Kidney (tissue), 14 donors: ENCODE data around the gene GMPR. TPM values are rescaled to one million over a fixed set of nuclear protein-coding genes. Genes with fewer than 3 reads are reported as not detected.

Experiments used
- DNase-seq, 5 donors: peaks; one replicate each; pipeline ENCODE4 v3.0.0-alpha.2; 2013 to 2020
- FAIRE-seq: peaks from 2 replicates; lab custom pipeline; 2012; peaks lifted over from hg19 to GRCh38; lab: Jason Lieb, UNC
- H3K27ac ChIP-seq, 2 donors: one replicate each; pipeline ENCODE4 v1.7.0; 2013; ENCODE audit warnings: low read depth in 2 of 2, low read length in 2 of 2, inconsistent platforms in 1 of 2
- H3K27me3 ChIP-seq: one replicate; pipeline ENCODE4 v1.7.1; 2013; ENCODE audit warnings: low read length, inconsistent platforms; ENCODE audit not compliant: control insufficient read depth, insufficient read depth
- H3K36me3 ChIP-seq, 3 donors: one replicate each; pipeline versions ENCODE4 v1.7.0 to v1.7.1; 2013; ENCODE audit warnings: low read length in 3 of 3, control low read depth in 1 of 3, inconsistent platforms in 1 of 3; ENCODE audit not compliant: insufficient read depth in 3 of 3, control insufficient read depth in 2 of 3
- H3K4me1 ChIP-seq, 3 donors: one replicate each; pipeline versions ENCODE4 v1.7.0 to v1.7.1; 2013; ENCODE audit warnings: low read length in 3 of 3, inconsistent platforms in 1 of 3, low read depth in 1 of 3; ENCODE audit not compliant: control insufficient read depth in 2 of 3, insufficient read depth in 2 of 3
- H3K4me3 ChIP-seq, 3 donors: one replicate each; pipeline versions ENCODE4 v1.7.0 to v1.8.1; 2013; ENCODE audit warnings: low read length in 3 of 3, control low read depth in 1 of 3, inconsistent platforms in 1 of 3
- H3K9ac ChIP-seq, 3 donors: one replicate each; pipeline versions ENCODE4 v1.7.0 to v1.7.1; 2013; ENCODE audit warnings: low read length in 3 of 3, control low read depth in 1 of 3, inconsistent platforms in 1 of 3
- H3K9me3 ChIP-seq, 3 donors: one replicate each; pipeline versions ENCODE4 v1.7.0 to v1.7.1; 2013; ENCODE audit warnings: low read length in 3 of 3, control low read depth in 1 of 3, inconsistent platforms in 1 of 3; ENCODE audit not compliant: control insufficient read depth in 2 of 3, insufficient read depth in 1 of 3
- intact Hi-C: fragments of 100-400 bp; cut with DNase I; formaldehyde crosslinking; loops from one replicate; pipeline ENCODE4 v1.11.1; 2022
- polyA plus RNA-seq: library from polyadenylated mRNA; stranded (reverse); fragments of 350-450 nt; fragmentation: Illumina TruSeq; extraction: RNeasy Lipid Tissue Mini Kit (QIAGEN cat#74804); gene quantifications from one replicate; pipeline ENCODE4 v1.2.3, GENCODE V29; 2014; ENCODE audit warnings: low read depth, low replicate concordance; ENCODE audit not compliant: insufficient read depth
- total RNA-seq: library from RNA; stranded (reverse); fragmentation: NEBNext Ultra II Directional; extraction: Animal tissue kit (Norgen Biotek cat#: 25700); gene quantifications from one replicate; pipeline ENCODE4 v1.2.1, GENCODE V29; 2021
- TF ChIP-seq, protein P1 (sequence below): IDR thresholded peaks from 3 replicates; pipeline ENCODE4 v1.5.1; 2012; ENCODE audit warnings: mild to moderate bottlenecking, moderate library complexity, borderline replicate concordance; ENCODE audit not compliant: insufficient read depth; ENCODE audit errors: extremely low read depth
- donor health status: control.
- donor health status: control.
- donor health status: control.
- donor health status: control.
- donor health status: control.
- donor health status: DM: yes; HTN: yes; CAD: no.
- donor health status: Normal renal cell carcinoma (clear cell type).

The GMPR gene
- total and polyA plus RNA-seq, 2 donors from 2014 or later: 51.4 to 54.5 TPM

DNA sequence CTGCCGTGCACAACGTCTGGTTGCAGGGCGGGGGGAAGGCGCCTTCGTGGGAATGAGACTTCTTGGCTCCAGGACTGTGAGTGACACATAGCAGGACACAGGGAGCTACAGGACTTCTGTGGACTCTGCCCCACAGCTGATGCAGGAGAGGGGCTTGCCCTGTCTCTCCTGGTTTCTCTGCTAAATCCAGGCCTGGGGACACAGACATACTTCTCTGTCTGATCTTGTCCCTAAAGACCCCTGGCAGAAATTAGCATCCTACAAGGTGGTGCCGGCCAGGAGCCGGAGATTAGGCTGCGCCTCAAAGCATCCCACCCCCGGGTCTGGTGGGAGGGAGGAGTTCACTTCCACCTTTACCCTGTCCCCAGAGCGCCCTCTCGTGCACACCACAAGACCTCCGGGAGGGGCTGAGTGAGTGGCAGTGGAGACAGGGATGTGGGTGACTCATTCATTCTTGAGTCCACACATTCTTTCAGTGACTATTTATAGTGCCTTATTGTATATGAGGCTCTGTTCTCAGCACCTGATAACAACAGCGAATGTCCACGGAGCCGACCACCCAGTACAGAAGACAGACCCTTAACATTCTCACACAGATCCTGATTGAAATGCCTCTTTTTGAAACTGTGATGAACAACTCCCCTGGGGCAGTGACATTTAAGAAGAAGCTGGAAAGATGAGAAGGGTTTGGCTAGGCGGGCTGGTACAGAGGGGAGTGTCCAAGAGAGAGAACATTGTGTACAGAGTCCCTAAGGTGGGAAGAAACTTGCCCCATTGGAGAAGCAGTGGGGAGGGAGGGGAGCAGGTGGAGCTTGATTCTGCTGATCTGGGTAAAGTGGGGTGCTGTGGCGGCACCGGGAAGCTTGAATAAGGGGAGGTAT lies 39.0 kb downstream of the GMPR start:
- Histone ChIP-seq H3K9me3 (no peaks in the 10 kb centered on the region), H3K9ac (no peak overlapping the region), H3K4me1 (no peaks in the 10 kb centered on the region), H3K4me3 (no peak overlapping the region), H3K27me3 (no peaks in the 10 kb centered on the region), H3K27ac (no peak overlapping the region), H3K36me3 (peaks cover 0 to 9% (median 0%) of the 10 kb centered on the region in 3 donors)
- TF ChIP-seq, protein P1, sequence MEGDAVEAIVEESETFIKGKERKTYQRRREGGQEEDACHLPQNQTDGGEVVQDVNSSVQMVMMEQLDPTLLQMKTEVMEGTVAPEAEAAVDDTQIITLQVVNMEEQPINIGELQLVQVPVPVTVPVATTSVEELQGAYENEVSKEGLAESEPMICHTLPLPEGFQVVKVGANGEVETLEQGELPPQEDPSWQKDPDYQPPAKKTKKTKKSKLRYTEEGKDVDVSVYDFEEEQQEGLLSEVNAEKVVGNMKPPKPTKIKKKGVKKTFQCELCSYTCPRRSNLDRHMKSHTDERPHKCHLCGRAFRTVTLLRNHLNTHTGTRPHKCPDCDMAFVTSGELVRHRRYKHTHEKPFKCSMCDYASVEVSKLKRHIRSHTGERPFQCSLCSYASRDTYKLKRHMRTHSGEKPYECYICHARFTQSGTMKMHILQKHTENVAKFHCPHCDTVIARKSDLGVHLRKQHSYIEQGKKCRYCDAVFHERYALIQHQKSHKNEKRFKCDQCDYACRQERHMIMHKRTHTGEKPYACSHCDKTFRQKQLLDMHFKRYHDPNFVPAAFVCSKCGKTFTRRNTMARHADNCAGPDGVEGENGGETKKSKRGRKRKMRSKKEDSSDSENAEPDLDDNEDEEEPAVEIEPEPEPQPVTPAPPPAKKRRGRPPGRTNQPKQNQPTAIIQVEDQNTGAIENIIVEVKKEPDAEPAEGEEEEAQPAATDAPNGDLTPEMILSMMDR: no peak
- intact Hi-C loops: no loop called here
- no peak for FAIRE-seq
- DNase-seq: peak in 4 of 5 donors; percentile 70 to 85 (median 76)

DNA sequence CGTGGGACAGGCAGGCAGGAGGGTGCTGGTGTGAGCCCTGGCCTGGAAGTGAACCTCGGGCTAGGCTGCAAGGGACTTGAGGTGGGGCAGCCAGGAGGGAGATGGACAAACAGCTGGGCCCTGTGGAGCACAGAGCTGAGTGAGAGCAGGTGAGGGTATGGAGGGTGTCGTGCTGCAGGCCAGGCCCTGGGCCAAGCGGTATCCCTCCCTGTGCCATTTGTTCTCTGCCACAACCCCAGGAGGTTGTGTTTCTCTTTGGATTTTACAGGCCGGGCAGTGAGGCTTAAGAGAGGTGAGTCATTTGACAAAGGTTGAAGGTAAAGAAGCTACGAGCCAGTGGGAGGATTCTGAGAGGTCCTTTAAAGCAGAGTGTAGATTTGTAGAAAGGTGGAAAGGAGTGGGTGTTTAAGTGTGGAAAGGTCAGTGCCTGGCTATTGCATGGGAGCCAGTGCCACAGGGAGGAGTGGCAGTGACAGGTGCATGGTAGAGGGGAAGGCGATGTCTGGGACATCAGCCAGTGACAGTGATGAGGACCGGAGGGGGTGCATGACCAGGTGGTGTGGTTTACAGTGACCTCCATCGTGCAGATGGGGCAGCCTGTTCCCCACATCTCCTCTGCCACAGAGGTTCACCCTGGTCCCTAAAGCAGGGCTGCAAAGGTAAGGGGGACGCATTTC lies 39.8 kb downstream of the GMPR start:
- DNase-seq (no peak), FAIRE-seq (no peak)
- no peaks in the 10 kb centered on the region for H3K4me1 ChIP-seq
- TF ChIP-seq, protein P1: no peak
- intact Hi-C loops: no loop called here
- no peak overlapping the region for H3K9ac ChIP-seq
- H3K9me3 ChIP-seq: no peaks in the 10 kb centered on the region
- H3K36me3 ChIP-seq: peaks cover 0 to 9% (median 0%) of the 10 kb centered on the region in 3 donors
- no peak overlapping the region for H3K4me3 ChIP-seq
- no peaks in the 10 kb centered on the region for H3K27me3 ChIP-seq
- H3K27ac ChIP-seq: no peak overlapping the region

GRCh38 chr6:16278750-16279149 lies 40.4 kb downstream of the GMPR start:
- Histone ChIP-seq H3K27ac (no peak overlapping the region), H3K9ac (no peak overlapping the region), H3K4me3 (no peak overlapping the region), H3K27me3 (no peaks in the 10 kb centered on the region), H3K36me3 (peaks cover 0 to 9% (median 0%) of the 10 kb centered on the region in 3 donors), H3K4me1 (no peaks in the 10 kb centered on the region), H3K9me3 (no peaks in the 10 kb centered on the region)
- FAIRE-seq: no peak
- DNase-seq: no peak
- TF ChIP-seq, protein P1: no peak
- intact Hi-C loops: no loop called here
